GM12864 (cell line): Measurements from ENCODE around the gene CYP8B1.

ENCODE experiments used
- DNase-seq: peaks from one replicate; pipeline ENCODE4 v3.0.0-alpha.2; 2011; ENCODE audit warnings: low read depth
- H3K4me3 ChIP-seq: 2 replicates; pipeline ENCODE4 v1.5.1; 2011; ENCODE audit warnings: mild to moderate bottlenecking, low read depth, low read length, control low read depth
- TF ChIP-seq, protein P1 (sequence below): IDR thresholded peaks from 2 replicates; pipeline ENCODE4 v1.5.1; 2011; ENCODE audit warnings: low read depth, mild to moderate bottlenecking, moderate library complexity, low read length, control low read depth, inconsistent platforms; ENCODE audit errors: missing control alignments

CYP8B1 gene

DNA sequence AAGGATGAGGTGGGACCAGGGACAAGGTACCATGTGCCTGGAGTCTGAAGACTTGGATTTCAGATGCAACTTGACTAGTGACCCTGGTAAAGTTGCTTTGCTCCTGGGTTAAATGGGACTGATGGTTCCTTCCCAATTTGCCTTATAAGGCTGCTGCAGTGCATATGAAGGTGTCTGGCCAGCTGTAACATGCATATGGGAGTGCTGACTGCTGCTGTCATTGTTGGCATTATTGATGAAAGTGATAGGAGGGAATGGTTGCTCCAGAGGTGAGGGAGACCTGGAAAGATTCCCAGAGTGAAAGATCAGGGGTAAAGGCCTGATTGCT is 20.5 kb downstream of the CYP8B1 start:
- TF ChIP-seq, protein P1, sequence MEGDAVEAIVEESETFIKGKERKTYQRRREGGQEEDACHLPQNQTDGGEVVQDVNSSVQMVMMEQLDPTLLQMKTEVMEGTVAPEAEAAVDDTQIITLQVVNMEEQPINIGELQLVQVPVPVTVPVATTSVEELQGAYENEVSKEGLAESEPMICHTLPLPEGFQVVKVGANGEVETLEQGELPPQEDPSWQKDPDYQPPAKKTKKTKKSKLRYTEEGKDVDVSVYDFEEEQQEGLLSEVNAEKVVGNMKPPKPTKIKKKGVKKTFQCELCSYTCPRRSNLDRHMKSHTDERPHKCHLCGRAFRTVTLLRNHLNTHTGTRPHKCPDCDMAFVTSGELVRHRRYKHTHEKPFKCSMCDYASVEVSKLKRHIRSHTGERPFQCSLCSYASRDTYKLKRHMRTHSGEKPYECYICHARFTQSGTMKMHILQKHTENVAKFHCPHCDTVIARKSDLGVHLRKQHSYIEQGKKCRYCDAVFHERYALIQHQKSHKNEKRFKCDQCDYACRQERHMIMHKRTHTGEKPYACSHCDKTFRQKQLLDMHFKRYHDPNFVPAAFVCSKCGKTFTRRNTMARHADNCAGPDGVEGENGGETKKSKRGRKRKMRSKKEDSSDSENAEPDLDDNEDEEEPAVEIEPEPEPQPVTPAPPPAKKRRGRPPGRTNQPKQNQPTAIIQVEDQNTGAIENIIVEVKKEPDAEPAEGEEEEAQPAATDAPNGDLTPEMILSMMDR = no peak
- DNase-seq = no peak

DNA sequence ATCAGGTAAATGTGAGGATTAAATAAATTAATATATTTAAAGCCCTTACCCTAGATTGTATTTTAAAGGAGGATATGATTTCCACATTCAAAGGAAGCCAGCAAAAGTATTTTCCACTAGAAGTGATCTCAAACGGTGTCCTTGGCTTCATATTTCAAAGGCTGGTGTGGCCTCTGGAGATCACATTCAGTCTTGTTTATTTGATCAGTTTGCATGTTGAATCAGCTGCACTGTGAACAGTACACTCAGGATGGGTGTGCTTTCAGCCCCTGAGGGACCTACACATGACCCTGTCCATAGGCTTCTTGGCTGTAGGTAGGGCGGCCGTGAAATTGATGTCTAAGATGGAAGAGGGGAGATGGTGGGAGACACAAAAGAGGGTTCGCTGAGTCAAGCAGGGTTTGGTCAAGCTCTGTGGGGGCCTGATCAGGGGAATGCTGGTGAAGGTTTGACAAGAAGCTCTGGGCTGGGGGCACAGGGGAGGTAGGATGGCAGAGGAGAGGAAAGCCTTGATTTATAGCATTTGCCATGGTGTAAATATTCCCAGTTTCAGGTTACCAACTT is 21.9 kb downstream of the CYP8B1 start:
- H3K4me3 ChIP-seq = no peak overlapping the region
- DNase-seq = no peak
- TF ChIP-seq, protein P1 = no peak

More for the DNA sequence above, 20.5 kb downstream of the CYP8B1 start:
- H3K4me3 ChIP-seq = no peak overlapping the region

DNA sequence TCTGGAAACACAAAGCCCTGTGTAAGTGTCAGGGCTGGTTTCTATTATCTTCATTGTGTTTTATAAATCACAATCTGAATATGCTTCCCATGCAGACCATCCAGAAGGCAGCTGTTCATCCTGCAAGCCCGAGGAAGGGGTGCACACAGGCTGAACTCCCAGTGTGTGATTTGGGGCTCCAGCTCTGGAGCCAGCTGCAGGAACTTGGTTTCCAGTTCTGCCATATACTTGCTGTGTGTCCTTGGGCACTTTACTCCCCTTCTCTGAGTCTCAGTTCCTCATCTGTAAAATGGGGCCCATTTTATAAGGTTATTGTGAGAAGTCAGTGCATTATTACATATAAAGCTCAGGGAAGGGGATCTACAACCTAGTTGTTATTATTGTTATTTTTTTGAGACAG is 22.6 kb downstream of the CYP8B1 start:
- H3K4me3 ChIP-seq = no peak overlapping the region
- no peak for DNase-seq
- TF ChIP-seq, protein P1 = no peak

DNA sequence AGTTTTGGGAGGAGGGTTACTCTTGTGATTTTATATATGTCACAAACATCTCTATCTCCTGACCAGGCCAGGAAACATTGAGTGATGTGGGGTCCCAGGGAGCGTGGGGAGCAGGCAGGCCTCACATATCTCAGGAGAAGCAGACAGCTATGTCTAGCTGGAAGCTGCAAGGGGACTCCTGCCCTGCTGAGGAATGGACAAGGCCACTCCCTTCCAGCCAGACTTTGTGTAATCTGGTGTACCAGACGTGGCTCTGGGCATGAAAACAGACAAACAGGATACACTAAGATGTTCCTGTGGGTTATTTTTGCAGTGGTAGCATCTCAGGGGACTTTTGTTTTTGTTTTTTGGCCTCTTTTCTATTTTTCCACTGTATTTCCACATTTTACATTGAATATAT is 23.2 kb downstream of the CYP8B1 start:
- TF ChIP-seq, protein P1 = no peak
- no peak for DNase-seq
- no peak overlapping the region for H3K4me3 ChIP-seq

DNA sequence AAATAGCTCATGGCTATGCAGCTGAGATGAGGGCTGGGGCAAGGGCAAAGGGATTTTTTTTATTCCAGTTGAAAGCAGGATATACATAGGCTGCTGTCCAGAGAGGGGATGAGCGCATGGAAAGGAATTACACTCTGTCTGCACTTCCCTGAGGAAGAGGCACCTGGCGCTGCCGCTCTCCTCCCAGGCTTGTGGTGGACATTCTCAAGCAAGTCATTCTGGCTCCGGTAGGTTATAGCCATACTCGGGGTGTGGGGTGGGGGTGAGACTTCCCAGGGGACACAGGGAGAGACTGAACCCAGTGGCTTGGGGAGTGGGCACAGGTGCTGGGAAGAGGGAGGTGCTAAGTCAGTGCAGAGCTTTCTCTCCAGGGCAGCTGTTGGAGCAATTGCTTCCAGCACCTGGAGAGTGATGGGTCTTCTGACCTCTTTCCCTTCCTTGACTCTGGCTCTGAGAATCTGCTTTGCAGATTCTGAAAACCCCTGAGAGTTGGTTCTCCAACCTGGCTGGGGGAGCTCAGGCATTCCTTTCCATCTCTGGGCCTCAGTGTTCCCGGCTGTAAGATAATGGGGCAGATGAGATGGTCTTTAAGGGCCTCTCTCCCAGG is 24.3 kb downstream of the CYP8B1 start:
- TF ChIP-seq, protein P1 = no peak
- no peak overlapping the region for H3K4me3 ChIP-seq
- DNase-seq = no peak

DNA sequence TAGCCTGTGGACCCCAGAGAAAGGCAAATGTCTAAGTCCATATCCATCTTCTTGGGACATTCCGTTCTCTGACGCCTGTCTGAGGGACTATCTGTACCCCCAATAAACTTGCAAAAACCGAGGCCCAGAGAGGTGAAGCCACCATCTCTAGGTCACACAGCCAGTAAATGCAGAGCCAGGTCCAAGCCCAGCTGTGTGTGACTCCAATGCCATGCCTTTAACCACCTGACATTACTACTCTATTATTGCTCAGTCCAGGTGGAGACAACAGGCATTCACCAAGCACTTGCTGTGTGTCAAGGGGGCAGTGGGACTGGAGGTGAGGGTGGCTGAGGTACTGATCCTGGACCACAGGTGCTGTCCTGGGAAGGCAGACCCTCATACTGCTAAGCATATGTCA is 25.4 kb downstream of the CYP8B1 start:
- TF ChIP-seq, protein P1 = no peak
- no peak for DNase-seq
- no peak overlapping the region for H3K4me3 ChIP-seq

DNA sequence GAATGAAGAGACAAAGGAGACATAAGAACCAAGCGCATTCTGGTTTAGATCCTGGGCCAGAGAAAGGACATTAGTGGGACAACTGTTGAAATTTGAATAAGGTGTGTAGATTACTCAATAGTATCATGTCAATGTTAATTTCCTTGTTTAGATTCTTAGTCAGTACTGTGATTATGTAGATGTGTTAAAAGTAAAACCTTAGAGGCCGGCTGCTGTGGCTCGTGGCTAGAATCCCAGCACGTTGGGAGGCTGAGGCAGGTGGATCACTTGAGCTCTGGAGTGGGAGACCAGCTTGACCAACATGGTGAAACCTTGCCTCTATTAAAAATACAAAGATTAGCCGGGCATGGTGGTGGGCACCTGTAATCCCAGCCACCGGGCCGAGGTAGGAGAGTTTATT is 26.7 kb downstream of the CYP8B1 start:
- TF ChIP-seq, protein P1 = no peak
- H3K4me3 ChIP-seq = no peak overlapping the region
- no peak for DNase-seq
